Activated CD8-positive, alpha-beta memory T cell treated with anti-CD3 and anti-CD28 coated beads, Interleukin-2, amount 50 U/mL, for 1 hour (primary cell): Measurements from ENCODE around the gene AMBN.

Experiments
- DNase-seq: peaks from one replicate; pipeline ENCODE4 v3.0.0-alpha.2; 2020; ENCODE audit errors: extremely low read depth

Gene AMBN, protein sequence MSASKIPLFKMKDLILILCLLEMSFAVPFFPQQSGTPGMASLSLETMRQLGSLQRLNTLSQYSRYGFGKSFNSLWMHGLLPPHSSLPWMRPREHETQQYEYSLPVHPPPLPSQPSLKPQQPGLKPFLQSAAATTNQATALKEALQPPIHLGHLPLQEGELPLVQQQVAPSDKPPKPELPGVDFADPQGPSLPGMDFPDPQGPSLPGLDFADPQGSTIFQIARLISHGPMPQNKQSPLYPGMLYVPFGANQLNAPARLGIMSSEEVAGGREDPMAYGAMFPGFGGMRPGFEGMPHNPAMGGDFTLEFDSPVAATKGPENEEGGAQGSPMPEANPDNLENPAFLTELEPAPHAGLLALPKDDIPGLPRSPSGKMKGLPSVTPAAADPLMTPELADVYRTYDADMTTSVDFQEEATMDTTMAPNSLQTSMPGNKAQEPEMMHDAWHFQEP

GRCh38 chr4:70591955-70592582, at the start of gene AMBN:
Gene AMBN, plus strand, starts transcription at chr4:70592256. Its CDS starts 103 bp downstream, at chr4:70592359.
- DNase-seq, result no peak

DNA sequence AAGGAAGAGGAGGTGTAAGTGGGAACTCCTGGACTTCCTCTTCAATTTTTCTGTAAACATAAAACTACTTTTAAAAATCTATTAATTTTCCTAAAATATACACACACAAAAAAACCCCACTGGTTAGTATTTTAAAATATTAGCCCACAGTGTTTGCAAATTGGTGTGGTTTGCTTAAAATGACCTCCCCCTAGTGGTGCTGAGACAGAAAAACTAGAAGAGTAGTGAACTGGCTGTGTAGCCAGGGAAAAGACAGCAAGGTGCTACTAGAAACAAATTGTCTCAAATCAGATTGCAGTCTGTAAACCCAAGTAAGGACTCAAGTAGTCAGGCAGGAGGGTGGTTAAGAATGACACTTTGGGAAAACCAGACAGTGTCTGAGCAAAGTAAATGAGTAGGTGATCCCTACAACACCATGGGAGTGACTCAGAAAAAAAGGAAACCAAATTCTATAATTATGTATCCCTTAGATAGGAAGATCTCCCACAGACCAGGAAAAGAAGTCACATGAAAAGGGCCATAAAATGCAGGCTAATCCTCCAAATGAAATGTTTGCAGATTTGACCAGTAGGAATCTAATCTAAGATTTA, 47.7 kb upstream of the AMBN start:
- DNase-seq, result no peak

DNA sequence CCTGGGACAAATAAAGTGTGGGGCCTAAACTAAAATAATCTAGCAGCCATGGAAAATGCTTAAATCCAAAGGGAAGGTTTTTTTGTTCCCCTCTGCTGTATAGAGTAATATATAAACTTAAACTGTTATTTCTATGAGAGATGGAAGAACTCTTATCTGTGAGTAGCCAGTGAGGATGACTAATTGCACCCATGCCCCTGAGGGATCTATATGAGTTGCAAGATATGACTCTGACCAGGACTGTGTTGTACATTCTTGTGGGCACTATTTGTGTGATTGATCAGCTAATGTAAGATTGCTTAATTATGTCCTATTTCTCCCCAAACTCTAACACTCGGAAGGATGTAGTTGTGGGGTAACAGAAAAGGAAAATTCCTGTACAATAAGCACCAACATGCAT, 35.2 kb upstream of the AMBN start:
- no peak for DNase-seq

DNA sequence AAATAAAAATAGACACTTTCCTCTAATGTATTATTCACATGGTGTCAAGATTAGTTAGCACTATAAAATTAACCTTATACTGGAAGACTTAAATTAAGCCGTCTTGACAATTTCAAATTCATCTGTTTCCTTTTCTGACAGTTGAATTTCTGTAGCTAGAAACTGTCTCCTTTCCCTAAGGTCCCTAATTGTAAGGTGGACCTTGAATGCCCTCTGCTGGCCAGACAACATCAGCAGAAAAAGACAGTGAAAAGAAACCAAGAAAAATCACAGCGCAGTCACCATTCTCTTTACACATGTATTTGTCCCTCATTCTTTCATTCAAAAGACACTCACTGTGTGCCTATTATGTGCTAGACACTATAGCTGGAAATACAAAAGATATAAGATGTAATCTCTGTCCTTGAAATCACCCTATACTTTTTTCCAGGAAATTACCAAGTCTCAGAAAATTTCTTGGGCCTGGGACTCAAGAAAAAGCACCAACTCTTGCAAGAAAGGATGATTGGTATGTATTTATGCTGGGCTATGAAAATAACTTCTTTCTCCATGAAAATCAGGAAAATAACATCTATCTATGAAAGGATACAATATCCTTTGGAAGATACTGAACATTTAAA, 32.7 kb upstream of the AMBN start:
- no peak for DNase-seq

GRCh38 chr4:70559924-70560323, 32.1 kb upstream of the AMBN start:
- no peak for DNase-seq

- DNase-seq, result no peak
Observed at GRCh38 chr4:70564033-70564432, 28.0 kb upstream of the AMBN start.

DNA sequence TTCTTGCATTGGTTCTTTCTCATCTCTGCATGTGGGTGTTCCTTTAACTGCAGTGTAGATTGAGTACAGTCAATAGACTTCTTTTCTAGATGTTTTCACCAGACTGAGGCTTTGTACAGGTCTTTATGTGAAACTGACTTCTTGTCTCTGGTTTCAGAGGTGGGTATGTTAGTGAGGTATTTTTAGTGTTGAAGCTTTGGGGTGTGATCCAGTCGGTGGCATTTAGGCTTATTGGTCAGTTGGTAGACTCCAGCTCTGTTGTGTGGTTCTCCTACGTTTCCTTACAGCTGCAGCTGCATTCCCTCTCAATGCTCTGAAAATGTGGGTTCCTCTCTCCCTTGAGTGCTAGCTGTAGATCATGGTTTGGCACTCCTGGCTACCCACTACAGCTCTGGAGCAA, 21.3 kb upstream of the AMBN start:
- no peak for DNase-seq

- DNase-seq, result no peak
Observed at GRCh38 chr4:70571772-70572171, 20.3 kb upstream of the AMBN start.

DNA sequence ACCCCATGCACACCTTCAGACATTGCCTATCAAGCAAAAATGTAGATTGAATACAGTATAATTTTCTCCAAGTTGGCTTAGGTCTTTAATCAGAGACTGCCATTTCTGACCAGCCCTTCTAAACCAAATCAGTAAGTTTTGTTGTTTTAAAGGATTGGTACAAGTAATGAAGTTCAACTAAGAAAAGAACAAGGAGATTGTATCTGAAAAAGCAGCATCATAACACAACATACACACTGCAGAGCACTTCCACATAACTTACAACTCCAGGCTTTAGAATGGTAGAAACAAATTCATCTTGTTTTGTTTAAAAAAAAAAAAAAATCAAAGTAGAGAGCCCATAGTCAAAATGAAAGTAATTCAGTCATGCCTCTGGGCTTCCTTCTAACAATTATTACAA, 16.1 kb upstream of the AMBN start:
- no peak for DNase-seq

GRCh38 chr4:70577220-70577927, 14.7 kb upstream of the AMBN start:
- no peak for DNase-seq

DNA sequence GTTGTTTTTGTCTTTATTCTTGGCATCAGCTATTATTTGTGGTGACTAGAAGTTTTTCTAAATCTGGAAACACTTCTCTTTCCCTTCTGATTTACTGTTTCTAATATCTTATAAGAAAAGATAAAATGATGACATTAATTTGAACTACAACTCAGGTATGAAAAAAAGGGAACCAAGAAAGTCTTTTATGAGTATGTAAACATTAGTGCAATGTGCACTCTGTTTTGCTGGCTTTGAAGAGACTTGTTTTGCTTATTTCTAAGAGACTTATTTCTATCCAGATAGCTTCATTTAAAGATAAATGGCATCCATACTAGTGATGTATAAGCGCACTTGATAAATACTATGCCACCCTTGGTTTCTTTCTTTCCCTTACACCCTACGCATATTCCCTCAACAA, 10.1 kb upstream of the AMBN start:
- no peak for DNase-seq

DNA sequence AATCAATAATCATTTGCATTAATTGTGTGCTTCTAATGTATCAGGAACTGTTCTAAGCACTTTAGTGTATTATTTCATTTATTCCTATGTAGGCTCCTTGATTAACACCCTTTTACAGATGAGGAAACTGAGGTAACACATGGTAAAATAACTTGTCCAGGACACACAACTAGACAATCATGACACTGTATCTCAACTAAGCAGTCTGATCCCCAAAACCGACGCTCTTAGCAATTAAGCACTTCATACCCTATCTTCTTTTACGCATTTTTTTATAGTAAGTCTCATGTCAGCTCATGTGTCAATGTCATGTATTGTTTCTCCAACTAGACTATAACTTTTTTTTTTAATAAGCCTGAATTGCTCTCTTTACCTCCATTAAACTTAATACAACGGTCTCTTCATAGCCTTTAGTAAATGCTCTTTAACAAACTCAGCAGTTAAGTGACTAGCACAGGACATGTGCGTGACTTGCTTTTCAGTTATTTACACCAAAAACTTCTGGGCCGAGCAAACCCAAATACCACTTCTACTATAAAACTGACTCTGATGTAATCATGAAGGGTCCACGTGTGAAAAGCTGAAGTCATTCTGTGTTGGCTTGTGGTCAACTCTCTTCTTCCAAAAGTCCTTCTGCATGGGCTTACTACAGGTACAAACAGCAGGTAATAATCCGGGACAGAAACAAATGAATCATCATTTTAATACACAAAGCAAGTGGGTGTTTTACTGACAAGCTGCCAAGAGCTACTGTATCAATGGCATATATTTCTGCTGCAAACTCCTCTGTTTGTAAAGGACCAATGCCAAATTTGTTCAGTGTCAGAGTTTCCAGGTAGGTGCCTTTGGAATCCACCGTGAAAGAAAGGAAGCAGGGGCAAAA, 7.9 kb upstream of the AMBN start:
- no peak for DNase-seq

DNA sequence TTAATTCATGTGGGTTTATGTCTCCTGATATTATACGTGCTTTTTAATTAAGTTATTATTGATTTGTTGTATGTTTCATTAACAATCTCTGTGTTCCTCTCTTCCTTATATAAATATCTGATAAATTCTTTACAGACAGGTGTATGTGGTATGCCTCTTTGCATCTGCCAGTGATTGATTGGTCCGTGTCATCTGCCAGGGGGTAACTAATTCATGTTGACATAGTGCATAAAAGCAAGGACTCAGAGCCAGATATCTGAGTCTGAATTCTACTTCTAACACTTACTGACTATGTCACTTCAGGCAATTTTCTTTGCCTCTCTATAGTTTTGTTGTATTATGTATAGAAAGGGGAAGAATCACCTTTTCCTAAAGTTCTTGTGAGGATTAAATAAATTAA, 5.2 kb upstream of the AMBN start:
- no peak for DNase-seq

DNA sequence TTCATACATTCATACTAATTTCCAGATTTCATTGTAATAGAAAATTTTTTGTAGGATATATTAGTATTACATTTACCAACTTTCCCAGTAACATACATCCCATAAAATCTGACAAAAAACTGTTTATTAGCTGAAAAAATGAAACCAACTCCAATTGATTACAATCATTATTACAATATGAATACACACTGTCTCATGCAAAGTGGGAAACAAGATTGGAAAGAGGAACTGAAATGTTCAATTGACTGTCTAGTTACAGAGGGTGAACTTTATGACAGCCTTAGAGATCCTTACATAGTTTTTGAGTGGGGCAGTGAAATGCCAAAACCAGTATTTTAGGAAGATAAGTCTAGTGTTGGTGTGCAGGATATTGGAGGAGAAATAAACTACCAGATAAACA, 2.3 kb upstream of the AMBN start:
- no peak for DNase-seq

DNA sequence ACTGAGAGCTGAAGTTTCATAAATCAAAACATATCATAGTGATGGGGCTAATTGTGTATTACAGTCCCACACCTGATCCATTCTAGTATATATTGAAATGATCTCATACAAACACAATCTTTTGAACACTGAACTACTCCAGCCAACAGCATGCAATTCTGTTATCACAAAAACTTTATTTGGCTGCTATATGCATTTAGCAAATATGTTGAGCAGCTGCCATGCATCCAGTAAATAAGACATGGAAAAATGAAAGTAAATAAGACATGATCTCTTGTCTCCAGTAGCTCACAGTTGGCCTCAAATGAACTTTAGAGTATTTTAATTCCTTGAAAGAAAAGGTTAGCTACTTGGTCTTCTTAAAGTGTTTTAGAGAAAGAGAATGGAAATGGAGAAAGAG, 2.1 kb downstream of the AMBN start:
- no peak for DNase-seq

DNA sequence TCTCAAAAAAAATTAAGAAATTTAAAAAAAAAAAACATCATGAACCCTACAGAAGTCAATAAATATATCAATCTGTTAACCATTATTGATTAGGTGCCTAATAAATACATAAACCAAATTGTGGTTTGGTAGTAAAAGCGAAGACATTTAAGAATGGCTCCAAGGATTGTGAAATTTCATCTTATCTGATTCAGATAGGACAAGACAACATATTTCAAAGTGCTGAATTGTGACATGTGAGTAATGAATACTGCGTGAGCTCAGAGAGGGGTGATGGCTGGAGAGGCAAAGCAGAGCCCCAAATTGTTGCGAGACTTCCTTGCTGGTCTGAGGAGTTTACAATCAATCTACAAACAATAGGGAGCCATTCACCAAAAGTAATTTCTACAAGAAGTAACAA, 8.2 kb downstream of the AMBN start:
- DNase-seq, result no peak

- DNase-seq, result no peak
Observed at GRCh38 chr4:70600977-70601376, 8.9 kb downstream of the AMBN start.

DNA sequence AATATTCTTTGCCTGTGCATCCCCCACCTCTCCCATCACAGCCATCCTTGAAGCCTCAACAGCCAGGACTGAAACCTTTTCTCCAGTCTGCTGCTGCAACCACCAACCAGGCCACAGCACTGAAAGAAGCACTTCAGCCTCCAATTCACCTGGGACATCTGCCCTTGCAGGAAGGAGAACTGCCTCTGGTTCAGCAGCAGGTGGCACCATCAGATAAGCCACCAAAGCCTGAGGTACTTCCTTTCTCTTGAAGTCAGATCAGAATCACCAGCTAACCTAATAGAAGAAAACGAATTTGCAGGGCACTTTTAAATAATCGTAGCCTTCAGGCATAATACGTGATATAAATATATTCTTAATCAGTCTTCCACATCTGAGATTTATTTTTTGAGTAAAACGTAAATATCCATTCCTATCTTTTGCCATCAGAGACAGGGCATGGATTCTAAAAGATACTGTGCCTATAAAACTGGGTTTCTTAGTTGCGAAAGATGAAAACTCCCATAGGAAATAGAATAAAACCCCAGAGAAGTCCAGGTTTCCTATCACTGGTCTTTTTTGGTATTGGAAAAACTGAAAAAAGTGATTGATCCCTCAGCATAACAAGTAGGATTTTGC, 9.5 kb downstream of the AMBN start:
- peak; percentile 9 for DNase-seq

- no peak for DNase-seq
Observed at GRCh38 chr4:70603856-70604255, 11.8 kb downstream of the AMBN start.

DNA sequence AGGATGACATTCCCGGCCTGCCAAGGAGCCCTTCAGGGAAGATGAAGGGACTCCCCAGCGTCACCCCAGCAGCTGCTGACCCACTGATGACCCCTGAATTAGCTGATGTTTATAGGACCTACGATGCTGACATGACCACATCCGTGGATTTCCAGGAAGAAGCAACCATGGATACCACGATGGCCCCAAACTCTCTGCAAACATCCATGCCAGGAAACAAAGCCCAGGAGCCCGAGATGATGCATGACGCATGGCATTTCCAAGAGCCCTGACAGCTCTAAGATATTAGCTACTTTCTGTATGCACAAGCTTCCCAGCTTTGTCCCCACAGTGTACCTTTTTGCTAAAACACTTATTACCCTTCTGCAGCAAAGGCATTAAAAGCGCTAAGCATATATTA, 14.4 kb downstream of the AMBN start:
- no peak for DNase-seq
